ENCODE measurements around the gene ASXL2.

Gene ASXL2

DNA sequence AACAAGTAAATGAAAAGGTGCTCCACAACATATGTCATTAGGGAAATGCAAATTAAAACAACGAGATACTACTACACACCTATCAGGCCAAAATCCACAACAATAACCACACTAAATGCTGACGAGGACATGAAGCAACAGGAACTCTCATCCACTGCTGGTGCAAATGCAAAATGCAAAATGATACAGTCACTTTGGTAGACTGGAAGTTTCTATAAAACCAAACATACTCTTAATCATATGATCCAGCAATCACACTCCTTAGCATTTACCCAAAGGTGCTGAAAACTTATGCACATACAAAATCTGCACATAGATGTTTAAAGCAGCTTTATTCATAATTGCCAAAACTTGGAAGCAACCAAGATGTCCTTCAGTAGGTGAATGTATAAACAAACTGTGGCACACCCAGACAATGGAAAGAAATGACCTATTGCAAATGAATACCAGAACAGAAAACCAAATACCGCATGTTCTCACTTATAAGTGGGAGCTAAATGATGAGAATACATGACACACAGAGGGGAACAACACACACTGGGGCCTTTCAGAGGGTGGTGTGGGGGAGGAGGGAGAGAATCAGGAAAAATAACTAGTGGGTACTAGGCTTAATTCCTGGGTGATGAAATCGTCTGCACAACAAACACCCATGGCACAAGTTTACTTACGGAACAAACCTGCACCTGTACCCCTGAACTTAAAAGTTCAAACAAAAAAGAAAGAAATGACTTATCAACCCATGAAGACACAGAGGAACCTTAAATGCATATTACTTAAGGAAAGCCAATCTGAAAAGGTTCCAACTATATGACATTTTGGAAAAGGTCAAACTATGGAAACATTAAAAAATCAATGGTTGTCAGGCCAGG is 80.4 kb downstream of the ASXL2 start:
- DNase-seq: no peak

DNA sequence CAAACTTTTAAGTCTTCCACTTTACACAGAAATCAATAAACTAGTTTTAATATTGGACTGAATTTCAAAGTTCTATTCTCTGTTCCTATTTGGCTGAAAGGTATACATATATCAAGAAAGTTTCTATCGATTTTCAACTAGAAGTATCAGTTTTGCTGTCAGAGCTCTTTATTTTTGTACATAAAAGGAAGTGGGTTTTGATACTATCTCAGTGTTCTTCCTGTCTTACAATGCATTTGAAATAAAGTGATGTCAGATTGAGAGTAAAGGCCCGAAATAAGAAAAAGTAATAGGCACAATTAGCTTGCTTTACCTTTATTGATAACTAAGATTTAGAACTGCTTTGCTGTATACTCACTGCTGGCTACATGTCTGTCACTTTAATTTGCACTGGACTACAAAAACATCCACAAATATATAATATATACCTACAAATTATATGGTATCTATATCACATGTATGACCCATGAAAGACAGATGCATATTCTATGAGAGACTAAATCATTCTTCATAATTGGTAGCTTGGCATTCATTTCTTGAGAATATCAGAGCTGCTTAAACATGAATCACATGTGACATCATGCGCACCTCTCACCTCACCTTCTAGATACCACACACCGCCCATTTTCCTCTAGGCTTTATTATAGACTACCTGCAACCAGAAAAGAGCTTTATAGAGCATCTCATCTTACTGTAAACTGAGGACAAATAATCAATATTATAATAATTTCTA is 83.6 kb downstream of the ASXL2 start:
- no peak for DNase-seq

DNA sequence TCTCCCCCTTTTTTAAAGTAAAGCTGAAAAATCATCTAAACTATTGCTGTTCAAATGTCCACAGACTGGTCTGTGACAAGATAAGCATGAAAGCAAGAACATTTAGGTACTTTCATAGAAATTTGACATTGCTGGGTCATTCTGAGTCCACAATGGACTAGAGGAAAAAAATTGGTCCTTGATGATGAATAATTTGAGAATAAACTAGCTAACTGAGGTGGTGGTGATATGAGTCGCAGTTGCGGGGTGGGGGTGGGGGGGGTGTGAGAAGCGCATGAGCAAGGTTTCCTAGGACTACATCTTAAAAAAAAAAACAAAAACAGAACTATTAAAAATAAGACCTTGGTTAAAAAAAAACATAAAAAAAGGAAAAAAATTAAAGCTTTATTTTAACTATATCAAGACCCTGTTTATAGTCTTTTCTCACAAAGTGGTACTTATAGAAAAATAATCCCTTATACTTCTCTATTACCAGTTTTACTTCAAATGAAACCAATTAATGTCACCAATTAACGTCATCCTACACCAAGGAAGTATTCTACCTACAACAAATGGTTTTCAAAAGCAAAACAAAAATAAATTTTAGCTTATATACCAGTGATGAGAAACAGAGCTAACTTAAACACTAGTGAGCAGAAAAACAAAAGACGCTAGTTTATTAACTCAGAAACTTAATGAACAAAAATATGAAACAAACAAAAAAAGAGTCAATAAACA is 88.1 kb downstream of the ASXL2 start:
- DNase-seq: no peak

DNA sequence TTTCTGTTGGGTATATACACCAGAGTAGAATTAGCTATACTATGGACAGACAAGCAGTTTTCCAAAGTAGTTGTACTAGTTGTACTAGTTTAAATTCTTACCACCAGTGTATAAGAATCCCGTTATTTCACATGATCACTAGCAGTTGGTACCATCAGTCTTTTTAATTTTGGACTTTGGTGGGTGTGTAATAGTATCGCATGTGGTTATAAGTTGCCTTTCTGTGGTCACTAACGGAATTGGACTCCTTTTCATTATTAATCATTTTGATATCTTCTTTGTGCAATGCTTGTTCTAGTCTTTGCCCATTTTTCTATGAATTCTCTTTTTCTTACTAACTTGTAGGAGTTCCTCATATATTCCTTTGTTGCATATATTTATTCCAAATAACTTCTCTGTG is 89.8 kb downstream of the ASXL2 start:
- no peak for DNase-seq

DNA sequence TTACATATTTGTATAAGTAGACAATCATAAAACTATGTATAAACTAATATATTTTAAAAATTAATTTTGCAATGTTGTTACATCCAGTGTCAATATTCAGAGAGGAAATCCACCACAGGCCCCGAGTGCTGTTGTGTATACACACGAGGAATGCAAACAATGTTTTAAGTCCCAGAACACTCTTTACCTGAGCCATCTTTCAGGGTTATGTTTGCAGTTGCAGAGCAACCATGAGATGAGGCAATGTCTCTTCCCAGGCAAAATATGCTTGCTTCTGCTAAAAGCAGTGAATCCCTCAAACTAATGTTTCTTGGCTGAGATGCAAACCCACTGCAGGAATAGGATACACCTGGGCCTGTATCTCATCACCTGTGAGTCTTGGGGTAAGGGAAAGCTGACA is 91.3 kb downstream of the ASXL2 start:
- DNase-seq: no peak

DNA sequence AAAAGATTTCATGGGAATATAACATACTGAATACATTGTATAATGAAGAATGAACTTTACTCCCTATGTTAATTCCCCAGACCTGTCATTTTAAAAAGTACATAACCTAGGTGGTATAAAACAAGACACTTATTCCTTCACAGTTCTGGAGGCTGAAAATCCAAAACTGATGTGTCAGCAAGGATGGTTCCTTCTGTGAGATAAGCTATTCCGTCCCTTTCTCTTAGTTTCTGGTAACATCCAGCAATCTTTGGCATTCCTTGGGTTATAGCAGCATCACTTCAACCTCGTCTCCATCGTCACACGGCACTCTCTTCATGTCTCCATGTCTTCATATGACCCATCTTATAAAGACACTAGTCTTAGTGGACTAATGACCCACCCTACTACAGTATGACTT is 93.9 kb downstream of the ASXL2 start:
- no peak for DNase-seq

DNA sequence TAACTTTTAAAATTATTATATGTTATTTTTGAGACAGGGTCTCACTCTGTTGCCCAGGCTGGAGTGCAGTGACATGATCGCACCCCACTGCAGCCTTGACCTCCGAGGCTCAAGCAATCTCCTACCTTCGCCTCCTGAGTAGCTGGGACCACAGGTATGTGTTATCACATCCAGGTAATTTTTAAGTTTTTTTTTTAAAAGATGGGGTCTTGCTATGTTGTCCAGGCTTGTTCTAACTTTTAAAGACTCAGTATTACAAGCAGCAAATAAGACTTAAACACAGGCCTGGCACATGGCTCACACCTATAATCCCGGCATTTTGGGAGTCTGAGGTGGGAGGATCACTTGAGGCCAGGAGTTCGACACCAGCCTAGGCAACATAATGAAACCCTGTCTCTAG is 101.2 kb downstream of the ASXL2 start:
- no peak for DNase-seq

DNA sequence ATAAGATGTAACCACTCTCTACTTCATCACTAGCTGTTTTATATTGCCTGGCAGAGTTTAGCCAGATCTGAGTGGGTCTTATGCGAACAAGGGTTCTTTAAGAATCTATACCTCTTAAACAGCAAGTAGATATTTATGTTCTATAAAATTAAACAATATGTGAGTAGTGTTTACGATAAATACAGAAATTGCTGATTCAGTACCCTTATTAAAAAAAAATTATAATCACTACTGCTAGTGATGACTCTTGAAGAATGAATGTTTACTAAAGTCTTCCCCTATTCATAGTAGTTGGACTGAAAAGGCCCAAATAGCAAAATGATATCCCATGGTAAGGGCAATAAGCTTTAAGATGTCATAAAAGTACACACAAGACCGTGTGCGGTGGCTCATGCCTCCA is 106.2 kb downstream of the ASXL2 start:
- DNase-seq: no peak

DNA sequence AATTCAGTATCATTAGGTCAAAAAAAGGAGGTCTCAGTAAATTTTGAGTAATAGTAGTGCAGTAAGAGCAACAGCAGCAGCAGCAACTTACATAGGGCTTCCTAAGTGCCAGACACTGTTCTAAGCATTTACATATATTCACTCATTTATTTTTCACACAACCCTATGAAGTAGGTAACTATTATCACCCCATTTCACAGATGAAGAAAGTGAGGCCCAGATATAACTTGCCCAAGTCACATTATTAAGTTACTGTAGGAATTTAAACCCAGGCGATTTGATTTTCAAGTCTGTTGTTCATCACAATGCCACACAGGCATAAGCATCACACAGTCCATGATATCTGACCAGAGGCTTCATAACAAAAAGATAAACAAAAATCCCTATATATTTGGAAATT is 114.7 kb downstream of the ASXL2 start:
- DNase-seq: no peak

DNA sequence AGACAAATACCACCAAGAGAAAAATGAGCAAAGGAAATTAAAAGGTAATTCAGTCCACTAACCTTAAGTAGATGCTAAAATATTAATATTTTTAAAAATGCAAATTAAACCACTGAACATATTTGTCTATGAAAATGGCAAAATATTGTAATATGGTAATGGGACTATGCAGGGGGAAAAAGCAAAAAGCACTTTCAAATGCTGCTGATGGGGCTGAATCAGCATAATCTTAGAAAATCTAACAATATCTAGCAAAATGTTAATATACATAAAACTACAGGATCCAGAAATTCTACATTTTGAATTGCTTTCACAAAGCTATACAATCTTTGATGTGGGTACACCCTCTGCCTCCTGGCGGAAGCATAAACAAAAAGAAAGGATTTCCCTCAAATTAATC is 118.0 kb downstream of the ASXL2 start:
- DNase-seq: no peak

DNA sequence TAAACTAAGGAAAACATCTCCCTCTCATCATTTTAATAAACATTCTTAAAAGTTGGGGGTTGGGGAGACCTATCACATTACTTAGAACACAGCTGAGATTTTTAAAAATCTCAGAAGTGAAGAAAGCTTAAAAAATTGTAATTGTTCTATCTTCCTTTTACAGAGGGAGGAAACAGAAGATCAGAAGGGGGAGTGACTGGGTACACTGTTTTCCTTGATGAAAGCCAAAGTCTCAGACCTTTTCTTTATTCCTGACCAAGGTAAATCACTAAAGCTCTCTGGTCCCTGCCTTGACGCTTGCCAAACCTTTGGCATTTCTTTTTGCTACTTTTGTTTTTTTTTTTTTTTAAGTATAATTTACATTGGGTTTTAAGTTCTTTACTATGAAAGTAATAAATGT is 119.9 kb downstream of the ASXL2 start:
- DNase-seq: no peak

DNA sequence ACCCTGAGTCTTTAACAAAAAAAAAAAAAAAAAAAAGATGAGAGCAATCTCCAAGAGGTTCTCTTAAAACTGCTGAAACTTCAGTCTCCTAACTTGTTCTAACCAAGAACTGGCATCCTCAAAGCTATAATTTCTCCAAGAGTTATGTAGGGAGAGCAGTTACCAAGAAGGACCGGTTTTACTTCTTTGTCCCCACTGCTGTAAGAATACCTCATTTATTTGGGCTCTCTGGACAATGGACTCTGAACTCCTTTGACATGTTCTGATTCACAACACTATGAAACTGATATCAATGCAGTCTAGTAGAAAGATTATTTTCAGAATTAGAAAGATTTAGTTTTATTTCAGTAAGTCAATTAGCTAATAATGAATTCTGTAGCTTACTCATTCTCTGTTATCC is 120.4 kb downstream of the ASXL2 start:
- no peak for DNase-seq

DNA sequence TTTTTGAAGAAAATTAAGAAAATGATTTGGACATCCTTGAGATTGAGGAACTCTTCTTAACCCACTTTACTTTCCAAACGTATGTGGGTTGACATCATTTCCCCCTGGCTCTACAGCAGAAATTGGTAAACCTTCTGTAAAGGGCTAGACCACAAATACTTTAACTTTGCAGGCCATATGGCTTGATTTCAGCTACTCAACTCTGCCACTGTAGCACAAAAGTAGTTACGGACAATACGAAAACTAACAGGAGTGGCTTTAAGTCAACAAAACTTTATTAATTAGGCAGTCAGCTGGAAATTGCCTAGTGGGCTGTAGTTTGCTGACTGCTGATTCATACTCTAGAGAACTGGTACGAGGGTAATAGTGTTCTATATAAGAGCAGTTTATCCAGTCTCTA is 121.8 kb downstream of the ASXL2 start:
- no peak for DNase-seq

DNA sequence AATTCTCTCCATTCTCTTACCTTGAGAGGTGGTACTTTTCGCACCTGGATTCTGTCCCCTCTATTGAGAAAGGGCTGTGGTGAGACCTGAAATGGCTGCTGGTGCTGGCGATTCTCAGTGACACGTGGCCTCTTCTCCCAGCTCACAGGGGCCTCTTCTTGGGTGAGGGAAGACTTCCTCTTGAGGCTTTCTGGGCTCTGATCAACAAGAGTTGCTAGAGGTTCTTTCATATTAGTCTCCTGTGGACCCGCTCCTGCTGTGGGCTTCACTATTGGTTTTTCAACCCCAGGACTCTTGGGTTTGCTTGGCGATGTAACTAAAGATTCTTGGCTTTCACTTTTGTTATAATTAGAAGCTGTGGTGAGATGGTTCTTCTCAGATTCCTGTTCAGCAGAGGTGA is 128.6 kb downstream of the ASXL2 start:
- DNase-seq: no peak

DNA sequence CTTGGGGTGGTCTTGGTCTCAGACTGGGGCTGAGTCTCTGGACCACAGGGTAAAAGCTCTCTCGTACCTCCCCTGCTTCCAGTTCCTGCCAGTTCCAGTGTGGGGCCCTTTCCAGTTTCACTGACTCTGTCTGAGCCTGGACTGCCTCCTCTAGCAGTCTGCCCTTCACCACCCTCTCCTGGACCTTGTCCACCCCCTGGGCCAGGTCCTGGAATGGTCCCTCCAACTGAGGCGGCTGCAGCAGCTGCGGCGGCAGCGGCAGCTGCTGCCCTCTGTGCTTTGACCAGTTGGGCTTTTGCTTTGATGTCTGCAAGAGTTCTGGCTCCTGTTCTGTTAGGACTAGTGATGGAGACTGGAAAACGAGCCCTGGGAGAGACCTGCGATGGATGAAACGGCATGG is 134.2 kb downstream of the ASXL2 start:
- DNase-seq: no peak

DNA sequence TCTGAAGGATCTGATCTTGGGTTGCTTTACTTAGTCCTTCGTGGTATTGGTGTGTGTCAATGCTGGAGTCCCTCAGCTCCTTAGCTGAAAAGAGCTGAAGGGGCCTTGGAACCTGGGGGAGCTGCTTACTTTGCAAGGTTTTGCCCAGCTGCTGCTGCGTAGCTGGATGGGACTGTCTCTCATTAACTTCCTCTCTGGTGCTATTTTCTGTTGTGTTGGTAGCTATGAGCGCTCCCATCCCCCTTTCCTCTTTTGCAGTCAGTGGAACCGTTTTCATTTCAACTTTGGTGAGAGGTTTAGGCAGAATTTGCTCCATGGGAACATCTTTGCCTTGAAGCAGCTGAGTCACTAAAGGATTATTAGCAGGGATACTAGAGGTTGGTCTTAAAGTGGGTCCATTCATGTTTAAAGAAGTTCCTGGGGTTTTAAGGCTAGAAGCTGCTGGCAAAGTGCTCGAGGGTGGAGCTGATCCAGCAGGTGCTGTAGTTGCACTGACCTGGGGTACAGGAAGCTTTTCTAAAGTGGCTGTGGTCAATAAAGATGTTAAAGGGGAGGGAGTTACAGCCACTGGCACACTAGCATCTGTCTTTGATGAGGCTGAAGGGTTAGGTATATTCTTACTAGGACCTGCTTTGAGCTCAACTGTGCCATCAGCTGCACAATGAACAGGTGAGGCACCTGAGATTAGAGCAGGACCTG is 135.0 kb downstream of the ASXL2 start:
- DNase-seq: no peak

DNA sequence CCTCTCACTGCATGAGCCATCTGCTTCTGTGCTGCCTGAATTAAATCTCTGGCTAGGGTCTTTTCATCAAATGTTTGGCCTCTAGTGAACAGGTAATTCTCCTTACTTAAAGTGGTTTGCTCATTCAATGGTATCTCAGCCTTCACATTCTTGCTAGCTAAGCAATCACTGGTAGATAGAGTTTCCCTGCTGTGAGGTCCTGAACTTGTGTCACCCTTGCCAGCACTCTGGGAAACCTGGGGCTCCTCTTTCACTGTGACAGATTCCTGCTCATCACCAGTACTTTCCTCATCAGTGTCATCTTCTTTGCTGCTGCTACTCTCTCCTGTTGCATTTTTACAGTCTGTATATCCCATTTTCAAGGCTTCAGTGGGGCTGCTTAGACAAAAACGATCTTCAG is 135.8 kb downstream of the ASXL2 start:
- DNase-seq: no peak

DNA sequence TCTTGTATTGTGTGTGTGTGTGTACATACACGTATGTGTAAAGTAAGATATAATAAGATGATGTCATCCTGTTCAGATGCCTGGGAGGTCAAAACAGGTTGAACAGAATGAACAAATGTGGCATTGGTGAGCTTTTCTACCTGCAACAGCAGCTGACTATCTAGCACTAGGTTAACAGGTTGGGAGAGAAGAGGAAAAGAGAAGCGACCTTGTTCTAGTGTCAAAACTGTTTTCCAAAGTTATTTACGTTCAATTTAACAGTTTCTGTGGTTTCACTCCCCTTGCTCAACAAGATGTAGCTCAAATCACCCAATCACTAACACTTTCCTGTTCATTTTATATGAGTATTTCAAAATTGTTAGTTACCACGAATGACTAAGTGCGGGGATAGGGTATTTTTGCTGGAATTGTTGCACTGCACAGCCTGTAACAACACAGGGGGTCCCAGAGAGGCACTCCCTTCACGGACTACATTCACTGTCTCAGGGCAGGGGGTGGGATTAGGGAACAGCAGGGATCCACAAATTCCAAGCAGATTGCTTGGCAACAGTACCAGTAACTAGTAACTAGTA is 137.4 kb downstream of the ASXL2 start:
- DNase-seq: peak; percentile 10

DNA sequence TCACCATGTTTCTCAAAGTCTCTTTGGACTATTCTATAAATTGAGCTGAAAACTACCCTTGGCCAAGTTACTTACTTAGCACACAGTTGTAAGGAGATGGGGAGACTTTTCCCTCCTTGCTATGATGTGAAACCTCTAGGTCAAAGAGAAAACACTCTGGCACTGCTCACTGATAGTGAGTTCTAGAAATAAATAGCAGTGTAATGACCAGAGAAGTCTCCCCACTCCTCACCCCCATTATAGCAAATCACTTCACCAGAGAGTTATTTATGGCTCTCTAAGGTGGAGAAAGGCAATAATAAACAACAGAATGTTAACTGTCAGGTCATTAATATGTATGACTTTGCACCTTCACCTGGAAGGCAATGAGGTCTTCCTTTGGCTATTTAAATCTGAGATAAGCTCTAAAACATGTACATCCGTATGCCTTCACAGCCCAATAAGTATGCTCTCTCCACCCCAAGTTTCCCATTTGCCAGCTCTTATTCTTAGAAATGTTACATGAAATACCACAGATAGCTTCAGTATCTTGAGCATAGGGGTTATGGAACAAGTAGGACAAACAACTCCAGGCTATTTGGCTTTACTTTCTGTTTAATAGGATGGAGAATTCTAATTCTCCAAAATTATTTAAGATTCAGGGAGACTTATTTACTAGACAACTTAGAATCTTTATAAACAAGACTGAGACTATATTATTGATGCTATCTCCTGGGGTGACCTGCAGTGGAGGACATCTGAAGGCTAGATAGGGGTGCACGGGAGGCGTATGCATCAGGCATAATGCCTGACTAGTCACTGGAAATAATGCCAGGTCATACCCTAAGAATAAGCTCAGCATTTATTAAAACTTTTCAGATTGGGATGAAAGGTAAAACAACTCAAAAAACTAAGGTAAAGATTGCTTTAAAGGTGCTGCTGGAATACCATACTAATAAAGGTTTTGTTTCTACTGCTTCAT is 139.6 kb downstream of the ASXL2 start:
- no peak for DNase-seq

DNA sequence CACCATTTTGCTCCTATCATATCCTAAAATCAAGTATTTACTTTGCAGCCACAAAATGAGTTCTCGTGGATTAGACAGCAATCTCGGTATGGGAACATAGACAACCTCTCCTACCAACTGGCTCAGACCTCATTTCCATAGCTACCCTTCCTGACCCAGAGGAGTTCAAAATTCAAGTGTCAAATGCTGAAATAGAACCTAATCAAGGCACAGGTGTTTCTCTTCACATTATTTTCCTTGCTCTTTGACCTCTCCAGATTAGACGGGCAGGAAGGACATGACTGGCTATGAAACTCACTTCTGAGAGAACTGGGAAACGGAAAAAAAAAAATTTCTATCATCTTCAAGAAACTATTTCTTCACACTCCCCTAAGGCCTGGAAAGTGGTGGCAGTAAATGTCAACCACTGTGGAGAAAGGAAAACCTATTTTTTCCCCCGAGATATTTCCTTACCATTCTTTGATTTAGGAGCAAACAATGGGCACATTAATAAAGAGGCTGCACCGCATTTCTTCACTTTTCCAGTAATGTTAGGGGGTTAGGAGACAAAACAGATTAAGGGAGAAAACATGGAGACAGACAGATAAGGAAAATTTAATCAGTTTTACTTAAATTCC is 141.3 kb downstream of the ASXL2 start:
- no peak for DNase-seq

DNA sequence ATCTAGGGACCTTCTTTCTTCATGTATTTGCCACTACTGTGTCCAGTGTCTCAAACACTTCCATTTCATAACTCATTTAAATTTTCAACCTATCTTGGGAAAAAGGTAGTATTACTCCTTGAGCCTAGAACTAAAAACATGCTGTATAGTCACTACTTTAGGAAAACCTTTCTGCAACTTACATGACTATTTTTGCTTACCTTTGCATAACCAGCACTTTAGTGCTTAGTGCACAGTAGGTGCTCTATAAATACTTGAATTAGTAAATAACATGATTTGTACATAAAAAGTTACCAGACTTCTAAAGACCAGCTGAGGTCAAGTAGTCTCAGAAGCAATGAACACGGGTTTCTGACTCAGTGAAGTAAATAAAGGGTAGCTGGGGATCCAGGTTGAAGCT is 142.5 kb downstream of the ASXL2 start:
- DNase-seq: no peak
